ENCODE data around the gene USP17L27.
"Not testable (repeated sequence)": the region's sequence is repeated elsewhere in the genome, so short reads cannot be mapped to it uniquely, and the experiment has no call there.

DNA sequence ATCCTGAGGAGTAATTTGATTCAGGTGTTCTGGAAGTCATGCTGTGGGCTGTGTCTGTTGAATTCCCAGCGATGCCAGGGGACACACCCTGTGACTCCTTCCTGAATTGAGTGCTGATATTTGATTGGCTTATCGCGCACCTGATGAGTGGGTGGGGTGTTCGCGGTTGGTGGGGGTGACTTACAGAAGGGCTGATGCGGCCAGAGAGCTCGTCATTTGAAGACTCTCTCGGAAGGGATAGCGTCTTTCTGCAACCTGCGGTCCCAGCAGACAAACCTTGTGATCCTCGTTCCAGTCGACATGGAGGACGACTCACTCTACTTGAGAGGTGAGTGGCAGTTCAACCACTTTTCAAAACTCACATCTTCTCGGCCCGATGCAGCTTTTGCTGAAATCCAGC, 19.1 kb upstream of the USP17L27 start, which contains the start of gene USP17L24:
- not testable (repeated sequence) for TF ChIP-seq EZH2 (IDR thresholded peaks at IDR 0.05; ENCODE audit: borderline replicate concordance, insufficient read depth, low read depth, low read length, poor library complexity, severe bottlenecking)
- TF ChIP-seq, protein P1, sequence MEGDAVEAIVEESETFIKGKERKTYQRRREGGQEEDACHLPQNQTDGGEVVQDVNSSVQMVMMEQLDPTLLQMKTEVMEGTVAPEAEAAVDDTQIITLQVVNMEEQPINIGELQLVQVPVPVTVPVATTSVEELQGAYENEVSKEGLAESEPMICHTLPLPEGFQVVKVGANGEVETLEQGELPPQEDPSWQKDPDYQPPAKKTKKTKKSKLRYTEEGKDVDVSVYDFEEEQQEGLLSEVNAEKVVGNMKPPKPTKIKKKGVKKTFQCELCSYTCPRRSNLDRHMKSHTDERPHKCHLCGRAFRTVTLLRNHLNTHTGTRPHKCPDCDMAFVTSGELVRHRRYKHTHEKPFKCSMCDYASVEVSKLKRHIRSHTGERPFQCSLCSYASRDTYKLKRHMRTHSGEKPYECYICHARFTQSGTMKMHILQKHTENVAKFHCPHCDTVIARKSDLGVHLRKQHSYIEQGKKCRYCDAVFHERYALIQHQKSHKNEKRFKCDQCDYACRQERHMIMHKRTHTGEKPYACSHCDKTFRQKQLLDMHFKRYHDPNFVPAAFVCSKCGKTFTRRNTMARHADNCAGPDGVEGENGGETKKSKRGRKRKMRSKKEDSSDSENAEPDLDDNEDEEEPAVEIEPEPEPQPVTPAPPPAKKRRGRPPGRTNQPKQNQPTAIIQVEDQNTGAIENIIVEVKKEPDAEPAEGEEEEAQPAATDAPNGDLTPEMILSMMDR (IDR thresholded peaks at IDR 0.05), result not testable (repeated sequence)
